ENCODE measurements around the gene RCL1. TPM values are rescaled to one million over a fixed set of nuclear protein-coding genes. Genes with fewer than 3 reads are reported as not detected.

The RCL1 gene
- total RNA-seq, 1 donor from 2014 or later: 22.9 TPM

DNA sequence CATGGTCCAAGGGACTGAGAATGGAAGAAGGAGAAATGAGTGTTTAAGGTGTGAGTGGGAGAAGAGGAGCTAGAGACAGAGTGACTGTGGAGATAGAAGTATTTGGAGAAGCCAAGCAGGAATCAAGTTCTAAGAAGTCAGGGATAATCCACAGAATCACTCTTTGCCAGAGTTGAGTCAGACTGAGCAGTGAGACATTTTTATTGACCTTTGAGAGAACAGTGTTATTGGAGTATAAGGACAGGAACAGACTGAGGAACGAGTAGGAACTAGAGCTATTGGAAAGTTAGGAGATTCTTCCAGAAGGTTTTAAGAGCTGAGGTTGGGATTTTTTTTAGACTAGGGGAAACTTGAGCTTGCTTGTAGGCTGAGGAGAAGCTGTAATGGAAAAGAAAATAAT lies 37.2 kb downstream of the RCL1 start:
- ATAC-seq (no peak), DNase-seq (no peak)
- no peak overlapping the region for H3K27ac ChIP-seq
- H3K4me3 ChIP-seq: no peak overlapping the region
- peaks cover 24% of the 10 kb centered on the region for H3K4me1 ChIP-seq
- no peaks in the 10 kb centered on the region for H3K9me3 ChIP-seq
- intact Hi-C loops (cut with DNase I): no loop called here
- TF ChIP-seq, protein P1, sequence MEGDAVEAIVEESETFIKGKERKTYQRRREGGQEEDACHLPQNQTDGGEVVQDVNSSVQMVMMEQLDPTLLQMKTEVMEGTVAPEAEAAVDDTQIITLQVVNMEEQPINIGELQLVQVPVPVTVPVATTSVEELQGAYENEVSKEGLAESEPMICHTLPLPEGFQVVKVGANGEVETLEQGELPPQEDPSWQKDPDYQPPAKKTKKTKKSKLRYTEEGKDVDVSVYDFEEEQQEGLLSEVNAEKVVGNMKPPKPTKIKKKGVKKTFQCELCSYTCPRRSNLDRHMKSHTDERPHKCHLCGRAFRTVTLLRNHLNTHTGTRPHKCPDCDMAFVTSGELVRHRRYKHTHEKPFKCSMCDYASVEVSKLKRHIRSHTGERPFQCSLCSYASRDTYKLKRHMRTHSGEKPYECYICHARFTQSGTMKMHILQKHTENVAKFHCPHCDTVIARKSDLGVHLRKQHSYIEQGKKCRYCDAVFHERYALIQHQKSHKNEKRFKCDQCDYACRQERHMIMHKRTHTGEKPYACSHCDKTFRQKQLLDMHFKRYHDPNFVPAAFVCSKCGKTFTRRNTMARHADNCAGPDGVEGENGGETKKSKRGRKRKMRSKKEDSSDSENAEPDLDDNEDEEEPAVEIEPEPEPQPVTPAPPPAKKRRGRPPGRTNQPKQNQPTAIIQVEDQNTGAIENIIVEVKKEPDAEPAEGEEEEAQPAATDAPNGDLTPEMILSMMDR (IDR thresholded peaks at IDR 0.05): no peak
- no peaks in the 10 kb centered on the region for H3K27me3 ChIP-seq (ENCODE audit: low read depth)
- peaks cover 16% of the 10 kb centered on the region for H3K36me3 ChIP-seq

- H3K27me3 ChIP-seq (ENCODE audit: low read depth): no peaks in the 10 kb centered on the region
- H3K9me3 ChIP-seq: no peaks in the 10 kb centered on the region
- H3K4me3 ChIP-seq: no peak overlapping the region
- peaks cover 16% of the 10 kb centered on the region for H3K36me3 ChIP-seq
- H3K4me1 ChIP-seq: peaks cover 30% of the 10 kb centered on the region
- no peak for ATAC-seq
- H3K27ac ChIP-seq: no peak overlapping the region
- intact Hi-C loops (cut with DNase I): no loop called here
- TF ChIP-seq, protein P1 (IDR thresholded peaks at IDR 0.05): no peak
- no peak for DNase-seq
These were observed 38.0 kb downstream of the RCL1 start for GRCh38 chr9:4830699-4831098.

- H3K4me1 ChIP-seq: peaks cover 30% of the 10 kb centered on the region
These were observed 38.4 kb downstream of the RCL1 start for GRCh38 chr9:4831119-4831518.

GRCh38 chr9:4831944-4832343 lies 39.2 kb downstream of the RCL1 start:
- Histone ChIP-seq H3K9me3 (no peaks in the 10 kb centered on the region), H3K4me3 (no peak overlapping the region), H3K4me1 (peaks cover 23% of the 10 kb centered on the region), H3K36me3 (peaks cover 16% of the 10 kb centered on the region), H3K27me3 (ENCODE audit: low read depth) (no peaks in the 10 kb centered on the region), H3K27ac (no peak overlapping the region)
- DNase-seq (no peak), ATAC-seq (no peak)
- TF ChIP-seq, protein P1 (IDR thresholded peaks at IDR 0.05): no peak
- intact Hi-C loops (cut with DNase I): no loop called here

More at GRCh38 chr9:4831119-4831518, 38.4 kb downstream of the RCL1 start:
- Histone ChIP-seq H3K9me3 (no peaks in the 10 kb centered on the region), H3K36me3 (peaks cover 16% of the 10 kb centered on the region), H3K4me3 (no peak overlapping the region), H3K27me3 (ENCODE audit: low read depth) (no peaks in the 10 kb centered on the region), H3K27ac (no peak overlapping the region)
- ATAC-seq (no peak), DNase-seq (no peak)
- intact Hi-C loops (cut with DNase I): no loop called here
- TF ChIP-seq, protein P1 (IDR thresholded peaks at IDR 0.05): no peak

GRCh38 chr9:4832786-4833579 lies 40.2 kb downstream of the RCL1 start:
- ATAC-seq: peak in 1 of 2 donors; percentile 29
- TF ChIP-seq, protein P1 (IDR thresholded peaks at IDR 0.05): no peak
- H3K4me3 ChIP-seq: no peak overlapping the region

More at GRCh38 chr9:4832786-4833579, 40.2 kb downstream of the RCL1 start:
- intact Hi-C loops (cut with DNase I): no loop called here
- Histone ChIP-seq H3K36me3 (peaks cover 16% of the 10 kb centered on the region), H3K27ac (no peak overlapping the region), H3K4me1 (peaks cover 26% of the 10 kb centered on the region), H3K27me3 (ENCODE audit: low read depth) (no peaks in the 10 kb centered on the region), H3K9me3 (no peaks in the 10 kb centered on the region)
- no peak for DNase-seq
